Adrenal gland (tissue), 12 donors: ENCODE measurements around the gene KLHL26. TPM values are rescaled to one million over a fixed set of nuclear protein-coding genes. Genes with fewer than 3 reads are reported as not detected.

ENCODE experiments used
- DNase-seq, 7 donors: peaks; one replicate each; pipeline ENCODE4 v3.0.0-alpha.2; 2019 to 2020
- H3K27ac ChIP-seq, 5 donors: fragments of 200-600 bp; sonication (generic) in 4 of 5; 1 replicate in 3 of 5; 2 replicates in 2 of 5; pipeline versions ENCODE4 v1.5.1 to v1.8.0; 2016 to 2020; ENCODE audit warnings: mild to moderate bottlenecking in 1 of 5
- H3K27me3 ChIP-seq: fragments of 200-600 bp; 2 replicates; pipeline ENCODE4 v1.8.0; 2021
- H3K36me3 ChIP-seq, 2 donors: fragments of 200-600 bp; replicated peaks in 1 of 2; 1 replicate in 1 of 2; 2 replicates in 1 of 2; pipeline versions ENCODE4 v1.5.1 to v1.8.0; 2018 to 2022
- H3K4me1 ChIP-seq, 2 donors: fragments of 200-600 bp; replicated peaks in 1 of 2; 1 replicate in 1 of 2; 2 replicates in 1 of 2; pipeline versions ENCODE4 v1.5.1 to v1.8.0; 2018 to 2021
- H3K4me3 ChIP-seq, 4 donors: fragments of 200-600 bp; sonication (generic) in 3 of 4; one replicate each; pipeline ENCODE4 v1.5.1; 2016 to 2018
- H3K9me3 ChIP-seq, 3 donors: fragments of 200-600 bp; sonication (generic) in 1 of 3; replicated peaks in 1 of 3; 1 replicate in 2 of 3; 2 replicates in 1 of 3; pipeline versions ENCODE4 v1.5.1 to v1.8.0; 2016 to 2021
- CTCF ChIP-seq, 6 experiments: fragments of 450-650 bp in 4 of 6; fragments of 200-600 bp in 2 of 6; sonication (generic) in 1 of 6; IDR thresholded peaks; 1 replicate in 5 of 6; 2 replicates in 1 of 6; pipeline versions ENCODE4 v1.5.1 to v1.8.0; 2016 to 2021; ENCODE audit warnings: antibody characterized with exemption in 6 of 6, mild to moderate bottlenecking in 2 of 6, moderate library complexity in 1 of 6
- POLR2A ChIP-seq, 2 donors: fragments of 450-650 bp; IDR thresholded peaks; one replicate each; pipeline ENCODE4 v1.6.1; 2017; ENCODE audit warnings: antibody characterized with exemption in 2 of 2, mild to moderate bottlenecking in 2 of 2, moderate library complexity in 1 of 2
- WGBS, 4 donors: extraction: QIAGEN DNeasy Blood & Tissue Kit in 2 of 4; methylation state at CpG; one replicate each; pipeline versions ENCODE4 v1.1.5 to v1.1.7; 2013 to 2017; 5-methylcytosine and 5-hydroxymethylcytosine counted together
- intact Hi-C, 2 donors: fragments of 100-400 bp; cut with DNase I; formaldehyde crosslinking; loops; one replicate each; pipeline versions ENCODE4 v1.14.1 to v1.15.0; 2022 to 2023
- polyA plus RNA-seq, 3 donors: library from polyadenylated mRNA; stranded (reverse); fragments of 200-250 nt in 2 of 3; fragments of 350-450 nt in 1 of 3; fragmentation: Illumina TruSeq in 1 of 3; extraction: RNeasy Lipid Tissue Mini Kit (QIAGEN cat#74804) in 1 of 3; gene quantifications; one replicate each; pipeline ENCODE4 v1.2.3, GENCODE V29; 2013 to 2014
- total RNA-seq, 9 donors: library from RNA; depleted of rRNA in 4 of 9; stranded (reverse); fragments of >200 nt in 4 of 9; fragments of 120-200 nt in 1 of 9; fragmentation: NEBNext Ultra II Directional in 1 of 9; extraction: Animal tissue kit (Norgen Biotek cat#: 25700) in 1 of 9; gene quantifications; one replicate each; pipeline versions ENCODE4 v1.1.0 to v1.2.4, GENCODE V29; 2013 to 2023
- donor health status: healthy with polysubstance abuse.
- donor health status: Bipolar disorder and iron deficiency.
- donor health status: DM: yes; HTN: yes; CAD: no.
- donor health status: DM: no; HTN: no; CAD: no.
- donor health status: DM: no; HTN: no; CAD: no.
- donor health status: DM: yes; HTN: yes; CAD: no.

KLHL26 gene
- total and polyA plus RNA-seq, 12 donors, result 1.4 to 15.2 (median 8.2) TPM

GRCh38 chr19:18660939-18661670 is 24.3 kb downstream of the KLHL26 start:
- Histone ChIP-seq H3K4me3 (no peak overlapping the region), H3K9me3 (no peaks in the 10 kb centered on the region), H3K36me3 (no peaks in the 10 kb centered on the region), H3K27me3 (no peaks in the 10 kb centered on the region), H3K4me1 (peaks cover 4 to 50% of the 10 kb centered on the region in 2 donors), H3K27ac (peak overlapping the region in 4 of 5 donors; percentile 84 to 99 (median 91))
- intact Hi-C loops, result no loop called here
- TF ChIP-seq POLR2A (IDR thresholded peaks at IDR 0.05) (no peak), CTCF (IDR thresholded peaks at IDR 0.05) (no peak)
- 85 to 88% (median 86%) methylated on average over 6 to 10 of the region's 10 CpGs for WGBS, 4 donors
- DNase-seq, result no peak

GRCh38 chr19:18662972-18663732 is 26.3 kb downstream of the KLHL26 start:
- WGBS, 4 donors, result 79 to 87% (median 82%) methylated on average over 9 to 15 of the region's 15 CpGs
- TF ChIP-seq POLR2A (IDR thresholded peaks at IDR 0.05) (no peak), CTCF (IDR thresholded peaks at IDR 0.05) (no peak)
- no peaks in the 10 kb centered on the region for H3K27me3 ChIP-seq
- peak overlapping the region in 1 of 5 donors; percentile 56 for H3K27ac ChIP-seq
- peaks cover 0 to 8% of the 10 kb centered on the region in 2 donors for H3K36me3 ChIP-seq
- H3K4me1 ChIP-seq, result peaks cover 4 to 33% of the 10 kb centered on the region in 2 donors
- no peak overlapping the region for H3K4me3 ChIP-seq
- DNase-seq, result no peak
- intact Hi-C loops, result no loop called here
- H3K9me3 ChIP-seq, result no peaks in the 10 kb centered on the region

DNA sequence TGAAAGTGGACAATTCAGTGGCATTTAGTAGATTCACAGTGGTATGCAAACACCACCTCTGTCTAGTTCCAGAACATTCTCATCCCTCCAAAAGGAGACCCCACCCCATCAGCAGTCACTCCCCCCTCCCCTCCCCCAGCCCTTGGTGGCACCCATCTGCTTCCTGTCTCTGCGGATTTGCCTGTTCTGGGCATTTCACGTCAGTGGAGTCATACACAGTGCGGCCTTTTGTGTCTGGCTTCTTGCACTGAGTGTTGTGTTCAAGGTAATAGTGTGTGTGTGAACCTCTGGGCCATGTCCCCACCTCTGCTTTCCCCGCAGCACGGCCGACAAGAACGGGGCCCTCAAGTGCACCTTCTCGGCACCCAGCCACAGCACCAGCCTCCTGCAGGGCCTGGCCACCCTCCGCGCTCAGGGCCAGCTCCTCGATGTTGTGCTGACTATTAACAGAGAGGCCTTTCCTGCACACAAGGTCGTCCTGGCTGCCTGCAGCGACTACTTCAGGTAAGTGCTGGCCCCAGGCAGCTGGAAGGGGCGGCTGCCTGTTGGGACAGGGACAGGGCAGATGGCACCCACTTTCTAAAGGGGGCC is 27.2 kb downstream of the KLHL26 start:
- Histone ChIP-seq H3K36me3 (peaks cover 0 to 17% of the 10 kb centered on the region in 2 donors), H3K4me3 (no peak overlapping the region), H3K9me3 (no peaks in the 10 kb centered on the region), H3K27ac (peak overlapping the region in 2 of 5 donors; percentile 56), H3K4me1 (peaks cover 4 to 25% of the 10 kb centered on the region in 2 donors), H3K27me3 (no peaks in the 10 kb centered on the region)
- WGBS, 4 donors, result 40 to 59% (median 47%) methylated on average over 6 to 14 of the region's 14 CpGs; no CpG with 5 or more reads in 1 of the 4 donors
- TF ChIP-seq POLR2A (IDR thresholded peaks at IDR 0.05) (no peak), CTCF (IDR thresholded peaks at IDR 0.05) (no peak)
- peak in 3 of 7 donors; percentile 43 to 54 (median 51) for DNase-seq
- intact Hi-C loops, result no loop called here

GRCh38 chr19:18665771-18666202 is 29.0 kb downstream of the KLHL26 start:
- DNase-seq, result no peak
- Histone ChIP-seq H3K36me3 (peaks cover 0 to 28% of the 10 kb centered on the region in 2 donors), H3K27me3 (no peaks in the 10 kb centered on the region), H3K4me1 (peaks cover 0 to 7% of the 10 kb centered on the region in 2 donors), H3K4me3 (no peak overlapping the region), H3K27ac (no peak overlapping the region), H3K9me3 (no peaks in the 10 kb centered on the region)
- intact Hi-C loops, result no loop called here
- TF ChIP-seq CTCF (IDR thresholded peaks at IDR 0.05), result no peak
- no peak for TF ChIP-seq POLR2A (IDR thresholded peaks at IDR 0.05)
- WGBS, 4 donors, result 86 to 98% (median 94%) methylated on average over 11 to 22 of the region's 22 CpGs
